Mononuclear cell (primary cell): ENCODE data around the gene ATXN2. TPM values are rescaled to one million over a fixed set of nuclear protein-coding genes. Genes with fewer than 3 reads are reported as not detected.
"Not testable (repeated sequence)": the region's sequence is repeated elsewhere in the genome, so short reads cannot be mapped to it uniquely, and the experiment has no call there.

Experiments used
- H3K27me3 ChIP-seq: 2 replicates; pipeline ENCODE4 v1.6.0; 2011; ENCODE audit warnings: low read length, control low read depth; ENCODE audit not compliant: insufficient read depth
- H3K4me1 ChIP-seq: 2 replicates; pipeline ENCODE4 v1.5.1; 2011; ENCODE audit warnings: mild to moderate bottlenecking, low read length, control low read depth; ENCODE audit not compliant: insufficient read depth
- H3K4me3 ChIP-seq: 2 replicates; pipeline ENCODE4 v1.5.1; 2011; ENCODE audit warnings: mild to moderate bottlenecking, low read length, moderate library complexity
- H3K9me3 ChIP-seq: 2 replicates; pipeline ENCODE4 v1.5.1; 2011; ENCODE audit warnings: low read depth, mild to moderate bottlenecking, control low read depth, low read length
- total RNA-seq: library from RNA; depleted of rRNA; stranded (reverse); fragments of >200 nt; gene quantifications from one replicate; pipeline ENCODE4 v1.2.3, GENCODE V29; 2012

Gene ATXN2
- total RNA-seq, 1 donor = 10.0 TPM

DNA sequence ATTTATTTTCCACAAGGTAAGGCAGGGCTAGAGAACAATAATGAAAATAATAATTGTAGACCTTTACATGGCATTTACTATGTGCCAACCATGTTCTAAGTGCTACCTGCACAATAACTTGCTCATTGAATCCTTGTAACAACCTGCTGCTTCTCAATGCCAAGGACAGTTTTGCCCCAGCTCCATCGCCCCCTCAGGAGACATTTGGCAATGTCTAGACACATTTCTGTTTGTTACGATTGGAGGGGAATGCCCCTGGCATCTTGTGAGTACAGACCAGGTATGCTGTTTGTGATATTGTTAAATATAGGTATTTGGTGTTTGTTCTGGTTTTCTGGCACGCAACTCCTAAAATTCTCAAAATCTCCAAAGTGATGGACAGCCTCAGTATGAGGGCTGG, 8.1 kb upstream of the ATXN2 start:
- Histone ChIP-seq H3K4me1 (no peaks in the 10 kb centered on the region), H3K27me3 (no peaks in the 10 kb centered on the region), H3K4me3 (no peak overlapping the region), H3K9me3 (no peaks in the 10 kb centered on the region)

DNA sequence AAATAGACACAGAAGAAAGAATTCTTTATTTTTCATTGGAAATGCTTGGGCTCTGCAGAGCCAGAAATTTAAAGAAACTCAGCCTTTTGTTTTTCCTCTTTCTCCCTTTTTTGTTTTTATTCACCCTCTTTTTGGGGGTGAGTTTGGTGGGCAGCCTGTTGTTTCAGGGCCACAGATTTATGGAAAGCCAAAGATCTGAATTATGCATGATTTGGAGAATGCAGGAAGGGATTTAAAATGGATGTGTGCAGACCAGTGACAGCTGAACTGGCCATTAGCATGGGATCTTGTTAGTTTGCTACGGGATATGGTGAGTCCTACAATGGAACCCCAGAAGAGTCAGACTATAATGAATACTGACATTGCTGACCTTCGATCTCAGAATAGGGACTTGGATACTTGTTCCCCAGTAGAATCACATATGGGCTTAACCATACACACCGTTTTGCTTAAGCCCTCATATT, 7.7 kb upstream of the ATXN2 start:
- H3K4me1 ChIP-seq = no peaks in the 10 kb centered on the region
- no peaks in the 10 kb centered on the region for H3K27me3 ChIP-seq
- H3K9me3 ChIP-seq = no peaks in the 10 kb centered on the region
- no peak overlapping the region for H3K4me3 ChIP-seq

- no peaks in the 10 kb centered on the region for H3K9me3 ChIP-seq
- H3K4me1 ChIP-seq = no peaks in the 10 kb centered on the region
- no peak overlapping the region for H3K4me3 ChIP-seq
- no peaks in the 10 kb centered on the region for H3K27me3 ChIP-seq
These were observed 7.0 kb upstream of the ATXN2 start for GRCh38 chr12:111605911-111606766.

GRCh38 chr12:111602857-111603256, 3.7 kb upstream of the ATXN2 start:
- H3K4me3 ChIP-seq, H3K27me3 ChIP-seq, H3K9me3 ChIP-seq, H3K4me1 ChIP-seq: not testable (repeated sequence)

DNA sequence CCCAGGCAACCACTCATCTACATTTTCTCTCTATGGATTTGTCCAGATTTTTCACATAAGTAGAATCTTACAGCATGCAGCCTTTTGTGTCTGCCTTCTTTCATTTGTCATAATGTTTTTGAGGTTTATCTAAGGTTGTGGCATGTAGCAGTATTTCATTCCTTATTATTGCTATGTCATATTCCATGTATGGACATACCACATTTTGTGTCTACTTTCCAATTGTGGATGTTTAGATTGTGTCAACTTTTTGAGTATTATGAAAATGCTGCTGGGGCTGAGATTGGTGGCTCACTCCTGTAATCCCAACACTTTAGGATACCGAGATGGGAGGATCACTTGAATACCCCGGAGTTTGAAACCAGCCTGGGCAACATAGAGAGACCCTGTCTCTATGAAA, 3.2 kb upstream of the ATXN2 start:
- peaks cover 12% of the 10 kb centered on the region for H3K4me1 ChIP-seq
- no peaks in the 10 kb centered on the region for H3K9me3 ChIP-seq
- H3K4me3 ChIP-seq = no peak overlapping the region
- H3K27me3 ChIP-seq = no peaks in the 10 kb centered on the region

DNA sequence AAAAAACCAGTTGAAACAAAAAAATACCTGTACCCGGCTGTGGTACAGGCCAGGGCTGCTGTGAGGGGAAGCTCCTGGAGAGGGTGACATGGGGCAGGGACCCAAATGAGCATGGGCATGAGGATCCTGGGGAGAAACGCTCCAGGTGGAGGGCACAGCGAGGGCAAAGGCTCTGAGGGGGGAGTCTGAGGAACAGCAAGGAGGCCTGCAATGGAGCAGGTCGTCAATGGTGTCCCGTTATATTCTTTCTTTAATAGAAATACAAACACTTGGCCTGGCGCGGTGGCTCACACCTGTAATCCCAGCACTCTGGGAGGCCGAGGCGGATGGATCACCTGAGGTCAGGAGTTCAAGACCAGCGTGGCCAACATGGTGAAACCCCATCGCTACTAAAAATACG, 1.9 kb upstream of the ATXN2 start:
- not testable (repeated sequence) for H3K27me3 ChIP-seq, H3K4me3 ChIP-seq, H3K9me3 ChIP-seq
- H3K4me1 ChIP-seq = peaks cover 17% of the 10 kb centered on the region

GRCh38 chr12:111600205-111600642, 1.1 kb upstream of the ATXN2 start:
- H3K4me3 ChIP-seq = peak overlapping the region; percentile 75
- H3K27me3 ChIP-seq = no peaks in the 10 kb centered on the region
- peaks cover 18% of the 10 kb centered on the region for H3K4me1 ChIP-seq
- H3K9me3 ChIP-seq = no peaks in the 10 kb centered on the region

DNA sequence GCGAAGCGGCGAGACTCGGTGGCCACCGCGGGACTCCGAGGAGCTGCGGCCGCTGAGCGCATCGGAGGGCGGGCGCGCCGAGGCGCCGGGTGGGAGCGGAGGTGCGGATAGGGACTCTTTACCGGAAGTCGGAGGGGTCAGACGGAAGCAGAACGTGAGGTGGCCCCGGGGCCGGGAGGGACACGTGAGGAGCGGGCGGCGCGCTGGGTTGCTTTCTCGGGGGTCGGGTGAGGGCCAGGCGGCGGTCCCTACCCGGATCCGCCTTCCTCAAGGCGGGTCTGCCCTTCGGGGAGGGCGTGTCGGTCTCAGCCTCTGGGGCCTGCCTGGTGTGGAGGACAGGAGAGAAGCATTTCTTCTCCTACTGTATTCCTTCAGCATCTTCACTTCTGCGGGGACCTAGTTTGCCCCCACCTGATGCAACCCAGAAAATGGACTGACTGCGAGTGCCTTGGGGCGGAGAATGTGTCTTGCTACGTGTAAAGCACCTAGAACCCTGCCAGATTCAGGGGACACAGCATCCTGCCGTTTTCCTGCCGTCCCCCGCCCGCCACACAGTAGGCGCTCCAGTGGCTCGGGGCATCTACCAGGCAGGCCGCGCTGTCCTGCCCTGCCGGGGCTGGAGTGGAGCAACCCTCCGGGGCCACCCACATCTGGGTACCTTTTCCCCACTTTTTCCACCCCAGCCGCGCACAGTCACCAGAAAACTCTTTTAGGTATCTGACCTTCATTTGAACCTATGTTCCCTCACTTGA, 514 bp upstream of the ATXN2 start:
- no peaks in the 10 kb centered on the region for H3K27me3 ChIP-seq
- peaks cover 21% of the 10 kb centered on the region for H3K4me1 ChIP-seq
- H3K9me3 ChIP-seq = no peaks in the 10 kb centered on the region
- peak overlapping the region; percentile 75 for H3K4me3 ChIP-seq

GRCh38 chr12:111597831-111598636, 1.1 kb downstream of the ATXN2 start:
- Histone ChIP-seq H3K27me3 (no peaks in the 10 kb centered on the region), H3K9me3 (no peaks in the 10 kb centered on the region), H3K4me1 (peaks cover 21% of the 10 kb centered on the region), H3K4me3 (peak overlapping the region; percentile 75)

DNA sequence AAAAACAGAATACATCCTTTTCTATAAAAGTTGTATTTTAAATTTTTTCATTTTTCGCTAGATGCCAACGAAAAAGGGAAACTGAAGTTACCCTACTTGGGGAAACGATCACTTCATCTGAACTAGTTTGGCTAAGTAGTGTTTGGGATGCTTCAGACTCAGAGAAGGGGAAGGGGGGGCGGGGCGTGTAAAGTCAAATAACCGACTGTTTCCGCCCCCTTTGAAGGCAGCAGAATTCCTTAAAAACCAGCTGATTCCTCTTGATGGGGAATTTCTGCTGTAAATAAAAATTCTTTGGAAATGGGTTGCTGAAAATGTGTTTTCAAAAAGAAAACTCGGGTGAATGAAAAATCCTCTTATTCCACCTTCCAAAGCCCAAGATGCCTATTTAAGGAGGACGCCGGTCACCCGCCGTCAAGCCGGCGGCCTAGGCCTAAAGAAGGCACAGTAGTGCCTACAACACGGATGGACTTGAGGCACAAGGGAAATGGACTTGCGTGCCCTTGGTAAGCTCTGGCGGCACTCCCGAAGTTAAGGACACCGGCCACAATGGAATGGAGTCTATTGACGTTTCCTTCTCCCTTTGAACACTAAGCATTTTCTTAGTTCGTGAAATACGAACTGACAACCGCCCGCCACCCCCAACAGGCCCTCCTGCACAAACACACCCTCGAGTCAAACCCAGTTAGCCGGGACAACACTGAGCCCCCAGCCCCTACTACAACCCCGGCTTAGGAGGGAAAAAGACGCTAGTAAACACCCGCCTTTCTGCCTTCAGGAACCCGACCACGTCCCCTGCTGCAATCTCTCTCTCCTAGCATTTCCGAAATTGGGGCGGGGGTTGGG, 1.9 kb downstream of the ATXN2 start:
- Histone ChIP-seq H3K27me3 (no peaks in the 10 kb centered on the region), H3K4me1 (peaks cover 21% of the 10 kb centered on the region), H3K9me3 (no peaks in the 10 kb centered on the region), H3K4me3 (peak overlapping the region; percentile 75)

DNA sequence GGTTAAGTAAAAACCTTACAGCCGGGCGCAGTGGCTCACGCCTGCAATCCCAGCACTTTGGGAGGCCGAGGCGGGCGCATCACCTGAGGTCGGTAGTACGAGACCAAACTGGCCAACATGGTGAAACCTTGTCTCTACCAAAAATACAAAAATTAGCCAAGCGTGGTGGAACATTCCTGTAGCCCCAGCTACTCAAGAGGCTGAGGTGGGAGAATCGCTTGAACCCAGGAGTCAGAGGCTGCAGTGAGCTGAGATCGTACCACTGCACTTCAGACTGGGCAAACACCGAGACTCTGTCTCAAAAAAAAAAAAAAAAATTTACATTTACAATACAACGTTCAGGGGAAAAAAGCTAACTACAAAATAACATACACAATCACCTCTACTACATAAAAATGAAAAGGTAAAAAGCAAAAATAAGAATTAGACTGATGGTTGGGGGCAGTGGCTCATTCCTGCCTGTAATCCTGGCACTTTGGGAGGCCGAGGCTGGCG, 3.7 kb downstream of the ATXN2 start:
- not testable (repeated sequence) for H3K4me3 ChIP-seq
- peaks cover 21% of the 10 kb centered on the region for H3K4me1 ChIP-seq

GRCh38 chr12:111591399-111592010, 7.6 kb downstream of the ATXN2 start:
- H3K4me1 ChIP-seq, H3K9me3 ChIP-seq, H3K4me3 ChIP-seq, H3K27me3 ChIP-seq: not testable (repeated sequence)

More for the DNA sequence above, 3.7 kb downstream of the ATXN2 start:
- H3K27me3 ChIP-seq, H3K9me3 ChIP-seq: not testable (repeated sequence)

DNA sequence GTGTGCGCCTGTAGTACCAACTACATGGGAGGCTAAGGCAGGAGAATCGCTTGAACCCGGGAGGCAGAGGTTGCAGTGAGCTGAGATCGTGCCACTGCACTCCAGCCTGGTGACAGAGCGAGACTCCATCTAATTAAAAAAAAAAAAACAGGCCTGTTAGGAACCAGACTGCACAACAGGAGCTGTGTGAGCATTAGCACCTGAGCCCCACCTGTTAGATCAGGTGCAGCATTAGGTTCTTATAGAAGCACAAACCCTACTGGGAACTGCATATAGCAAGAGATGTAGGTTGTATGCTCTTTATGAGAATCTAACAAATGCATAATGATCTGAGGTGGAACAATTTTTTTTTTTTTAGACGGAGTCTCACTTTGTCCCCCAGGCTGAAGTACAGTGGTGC, 8.6 kb downstream of the ATXN2 start:
- no peak overlapping the region for H3K4me3 ChIP-seq
- peaks cover 4% of the 10 kb centered on the region for H3K4me1 ChIP-seq
- no peaks in the 10 kb centered on the region for H3K9me3 ChIP-seq
- H3K27me3 ChIP-seq = no peaks in the 10 kb centered on the region

DNA sequence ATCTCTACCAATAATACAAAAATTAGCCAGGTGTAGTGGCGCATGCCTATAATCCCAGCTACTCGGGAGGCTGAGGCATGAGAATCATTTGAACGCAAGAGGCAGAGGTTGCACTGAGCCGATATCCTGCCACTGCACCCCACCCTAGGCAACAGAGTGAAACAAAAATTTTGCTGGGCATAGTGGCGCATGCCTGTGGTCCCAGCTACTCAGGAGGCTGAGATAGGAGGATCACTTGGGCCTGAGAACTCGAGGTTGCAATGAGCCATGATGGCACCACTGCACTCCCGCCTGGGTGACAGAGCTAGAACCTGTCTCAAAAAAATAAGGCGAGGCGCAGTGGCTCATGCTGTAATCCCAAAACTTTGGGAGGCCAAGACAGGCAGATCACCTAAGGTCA, 9.5 kb downstream of the ATXN2 start:
- Histone ChIP-seq H3K27me3 (no peaks in the 10 kb centered on the region), H3K9me3 (no peaks in the 10 kb centered on the region), H3K4me1 (no peaks in the 10 kb centered on the region), H3K4me3 (no peak overlapping the region)
